Activated CD4-positive, alpha-beta T cell treated with anti-CD3 and anti-CD28 coated beads, Interleukin-10, Interleukin-2, amounts not matched to agents 100 ng/mL and 50 ng/mL, durations not matched to agents 16 hours and 8 hours (primary cell): ENCODE measurements around the gene TPSB2.

Source experiments
- DNase-seq: peaks from one replicate; pipeline ENCODE4 v3.0.0-alpha.2; 2020

The TPSB2 gene

DNA sequence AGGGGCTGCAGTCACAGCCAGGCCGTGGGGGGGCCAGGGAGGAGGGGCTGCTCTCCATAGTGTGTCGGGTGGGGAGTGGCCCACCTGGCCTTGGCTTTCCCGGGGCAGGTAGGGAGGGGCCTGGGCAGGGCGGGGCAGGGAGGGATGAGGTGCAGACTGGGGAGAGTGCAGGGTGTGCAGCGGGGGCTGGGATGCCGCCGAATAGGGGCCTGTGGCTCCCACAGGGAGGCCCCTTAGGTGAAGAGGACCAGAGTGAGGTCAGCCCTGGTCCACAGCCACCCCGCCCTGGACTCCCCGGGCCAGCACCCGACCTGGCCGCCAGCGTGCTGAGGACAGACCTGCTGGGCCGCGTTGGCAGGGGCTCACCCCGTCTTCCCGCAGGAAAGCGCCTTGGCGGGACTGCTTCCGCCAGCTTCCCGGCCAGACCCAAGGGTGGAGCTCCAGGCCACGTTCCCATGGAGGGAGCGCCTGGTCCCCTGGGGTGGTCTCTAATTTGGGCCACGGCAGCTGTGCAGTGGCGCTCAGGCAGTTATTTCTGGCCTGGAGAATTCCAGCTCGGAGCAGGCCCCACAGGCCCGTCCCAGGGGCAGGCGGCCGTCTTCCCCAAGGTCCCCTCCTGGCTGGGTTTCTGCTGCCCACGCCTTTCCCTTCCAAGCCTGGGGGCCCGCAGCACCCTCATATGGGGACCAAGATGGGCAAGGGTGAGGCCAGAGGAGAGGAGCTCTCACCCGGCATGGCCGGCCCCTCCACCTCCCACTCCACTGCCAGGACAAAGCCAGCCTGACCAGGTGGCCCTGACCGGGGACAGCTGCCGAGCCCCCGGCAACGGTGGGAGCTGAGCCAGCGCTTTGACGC is 49.2 kb downstream of the TPSB2 start:
- DNase-seq, result no peak
